Activated CD8-positive, alpha-beta T cell treated with anti-CD3 and anti-CD28 coated beads, Interleukin-2, amount 10 ng/mL, durations not matched to agents 7 days and 5 days (primary cell): ENCODE results near the gene SHISA3. TPM values are rescaled to one million over a fixed set of nuclear protein-coding genes. Genes with fewer than 3 reads are reported as not detected.

Source experiments
- ATAC-seq: fragments of 150-1000 bp; cut with Tn5 transposase; one replicate; pipeline ENCODE4 v1.10.0; 2021; ENCODE audit warnings: moderate library complexity
- CTCF ChIA-PET: fragments of 350-600 bp; sonication (Branson Sonifier 250); formaldehyde crosslinking; loops from one replicate; lab custom pipeline; 2021; ENCODE audit warnings: antibody characterized with exemption; lab: Charles Lee
- POLR2A ChIA-PET: fragments of 350-600 bp; sonication (Branson Sonifier 250); formaldehyde crosslinking; loops from one replicate; lab custom pipeline; 2021; ENCODE audit warnings: antibody characterized with exemption; lab: Charles Lee
- DNase-seq: peaks from one replicate; pipeline ENCODE4 v3.0.0-alpha.2; 2020
- H3K27ac Mint-ChIP-seq: one replicate; pipeline ENCODE4 v1.8.0; 2021; ENCODE audit warnings: mild to moderate bottlenecking, mixed read lengths
- H3K27me3 Mint-ChIP-seq: one replicate; pipeline ENCODE4 v1.8.0; 2021; ENCODE audit warnings: low read depth, mixed read lengths
- H3K36me3 Mint-ChIP-seq: one replicate; pipeline ENCODE4 v1.8.0; 2021; ENCODE audit warnings: low read depth, mixed read lengths
- H3K4me1 Mint-ChIP-seq: one replicate; pipeline ENCODE4 v1.8.0; 2021; ENCODE audit warnings: low read depth, mixed read lengths
- H3K4me3 Mint-ChIP-seq: one replicate; pipeline ENCODE4 v1.8.0; 2021; ENCODE audit warnings: mild to moderate bottlenecking, mixed read lengths
- H3K9me3 Mint-ChIP-seq: one replicate; pipeline ENCODE4 v1.8.0; 2022; ENCODE audit warnings: mixed read lengths; ENCODE audit not compliant: insufficient read depth
- total RNA-seq, 2 experiments: library from RNA; stranded (reverse); gene quantifications; one replicate each; pipeline ENCODE4 v1.2.3, GENCODE V29; 2021

The SHISA3 gene
- total RNA-seq, 2 experiments from 2014 or later = 0.50 to 0.76 TPM

- peaks cover 12% of the 10 kb centered on the region for H3K4me1 Mint-ChIP-seq
- H3K4me3 Mint-ChIP-seq = no peak overlapping the region
- no peak overlapping the region for H3K27ac Mint-ChIP-seq
- no peak for ATAC-seq
- no peaks in the 10 kb centered on the region for H3K9me3 Mint-ChIP-seq
- peaks cover 29% of the 10 kb centered on the region for H3K27me3 Mint-ChIP-seq
- no peaks in the 10 kb centered on the region for H3K36me3 Mint-ChIP-seq
- DNase-seq = no peak
- POLR2A ChIA-PET = no interaction called here
- CTCF ChIA-PET = interaction anchor here (1.2 kb wide), 1 partner anchor 127 kb away, joined by 3 read pairs; no protein-coding TSS in a partner anchor
Observed at GRCh38 chr4:42392436-42392835, 4.9 kb upstream of the SHISA3 start.

- CTCF ChIA-PET = no interaction called here
- H3K4me3 Mint-ChIP-seq = no peak overlapping the region
Observed at GRCh38 chr4:42395595-42395994, 1.7 kb upstream of the SHISA3 start.

GRCh38 chr4:42396361-42396751 lies 932 bp upstream of the SHISA3 start:
- Mint-ChIP-seq H3K4me3 (peak overlapping the region; percentile 76), H3K36me3 (no peaks in the 10 kb centered on the region), H3K9me3 (no peaks in the 10 kb centered on the region), H3K27me3 (peaks cover 60% of the 10 kb centered on the region), H3K4me1 (peaks cover 25% of the 10 kb centered on the region), H3K27ac (no peak overlapping the region)
- ChIA-PET CTCF (interaction anchor here (1.3 kb wide), 1 partner anchor 124 kb away, joined by 3 read pairs; no protein-coding TSS in a partner anchor), POLR2A (interaction anchor here (0.6 kb wide), 1 partner anchor 105 kb away, joined by 4 read pairs; no protein-coding TSS in a partner anchor)
- ATAC-seq (no peak), DNase-seq (no peak)

More at GRCh38 chr4:42395595-42395994, 1.7 kb upstream of the SHISA3 start:
- ATAC-seq = no peak
- no peaks in the 10 kb centered on the region for H3K36me3 Mint-ChIP-seq
- H3K4me1 Mint-ChIP-seq = peaks cover 25% of the 10 kb centered on the region
- H3K9me3 Mint-ChIP-seq = no peaks in the 10 kb centered on the region
- POLR2A ChIA-PET = no interaction called here
- H3K27me3 Mint-ChIP-seq = peaks cover 52% of the 10 kb centered on the region
- no peak overlapping the region for H3K27ac Mint-ChIP-seq
- DNase-seq = no peak

- peak overlapping the region; percentile 76 for H3K4me3 Mint-ChIP-seq
- POLR2A ChIA-PET = no interaction called here
- H3K27me3 Mint-ChIP-seq = peaks cover 64% of the 10 kb centered on the region
- CTCF ChIA-PET = no interaction called here
- ATAC-seq (peak; percentile 42), DNase-seq (no peak)
- no peaks in the 10 kb centered on the region for H3K9me3 Mint-ChIP-seq
- H3K27ac Mint-ChIP-seq = no peak overlapping the region
- peaks cover 25% of the 10 kb centered on the region for H3K4me1 Mint-ChIP-seq
- H3K36me3 Mint-ChIP-seq = no peaks in the 10 kb centered on the region
Observed at GRCh38 chr4:42397635-42398170, 415 bp downstream of the SHISA3 start.

- H3K4me3 Mint-ChIP-seq = peak overlapping the region; percentile 76
- ChIA-PET CTCF (no interaction called here), POLR2A (no interaction called here)
- peaks cover 25% of the 10 kb centered on the region for H3K4me1 Mint-ChIP-seq
- ATAC-seq (peak; percentile 66), DNase-seq (peak; percentile 47)
- H3K9me3 Mint-ChIP-seq = no peaks in the 10 kb centered on the region
- no peaks in the 10 kb centered on the region for H3K36me3 Mint-ChIP-seq
- H3K27me3 Mint-ChIP-seq = peaks cover 65% of the 10 kb centered on the region
- no peak overlapping the region for H3K27ac Mint-ChIP-seq
Observed at GRCh38 chr4:42398171-42398870, 1.0 kb downstream of the SHISA3 start.

- Mint-ChIP-seq H3K27me3 (peaks cover 65% of the 10 kb centered on the region), H3K4me3 (peak overlapping the region; percentile 76), H3K27ac (no peak overlapping the region), H3K9me3 (no peaks in the 10 kb centered on the region), H3K4me1 (peaks cover 25% of the 10 kb centered on the region), H3K36me3 (no peaks in the 10 kb centered on the region)
- ChIA-PET POLR2A (no interaction called here), CTCF (no interaction called here)
- no peak for DNase-seq
- ATAC-seq = no peak
Observed at GRCh38 chr4:42398871-42399331, 1.6 kb downstream of the SHISA3 start.

- Mint-ChIP-seq H3K9me3 (no peaks in the 10 kb centered on the region), H3K36me3 (no peaks in the 10 kb centered on the region), H3K27me3 (peaks cover 65% of the 10 kb centered on the region), H3K27ac (no peak overlapping the region), H3K4me3 (no peak overlapping the region), H3K4me1 (peaks cover 25% of the 10 kb centered on the region)
- POLR2A ChIA-PET = no interaction called here
- ATAC-seq (no peak), DNase-seq (no peak)
- CTCF ChIA-PET = no interaction called here
Observed at GRCh38 chr4:42399393-42399792, 2.1 kb downstream of the SHISA3 start.

GRCh38 chr4:42401171-42401570 lies 3.9 kb downstream of the SHISA3 start:
- H3K4me3 Mint-ChIP-seq = no peak overlapping the region
- H3K27me3 Mint-ChIP-seq = peaks cover 52% of the 10 kb centered on the region

GRCh38 chr4:42404001-42404400 lies 6.7 kb downstream of the SHISA3 start:
- POLR2A ChIA-PET = interaction anchor here (0.7 kb wide), 1 partner anchor 1737 kb away, joined by 3 read pairs; no protein-coding TSS in a partner anchor
- Mint-ChIP-seq H3K27ac (no peak overlapping the region), H3K4me3 (no peak overlapping the region), H3K36me3 (peaks cover 2% of the 10 kb centered on the region), H3K9me3 (no peaks in the 10 kb centered on the region), H3K27me3 (peaks cover 29% of the 10 kb centered on the region), H3K4me1 (peaks cover 2% of the 10 kb centered on the region)
- ATAC-seq (no peak), DNase-seq (no peak)
- CTCF ChIA-PET = no interaction called here

More at GRCh38 chr4:42401171-42401570, 3.9 kb downstream of the SHISA3 start:
- ChIA-PET CTCF (no interaction called here), POLR2A (no interaction called here)
- H3K27ac Mint-ChIP-seq = no peak overlapping the region
- ATAC-seq (no peak), DNase-seq (no peak)
- H3K9me3 Mint-ChIP-seq = no peaks in the 10 kb centered on the region
- peaks cover 1% of the 10 kb centered on the region for H3K36me3 Mint-ChIP-seq
- H3K4me1 Mint-ChIP-seq = peaks cover 25% of the 10 kb centered on the region

GRCh38 chr4:42410446-42410845 lies 13.2 kb downstream of the SHISA3 start:
- H3K27me3 Mint-ChIP-seq = no peaks in the 10 kb centered on the region
- no peak overlapping the region for H3K27ac Mint-ChIP-seq
- peaks cover 13% of the 10 kb centered on the region for H3K36me3 Mint-ChIP-seq
- ATAC-seq (no peak), DNase-seq (no peak)
- H3K4me1 Mint-ChIP-seq = no peaks in the 10 kb centered on the region
- H3K4me3 Mint-ChIP-seq = no peak overlapping the region
- ChIA-PET POLR2A (no interaction called here), CTCF (no interaction called here)
- no peaks in the 10 kb centered on the region for H3K9me3 Mint-ChIP-seq

GRCh38 chr4:42411803-42412202 lies 14.5 kb downstream of the SHISA3 start:
- Mint-ChIP-seq H3K9me3 (no peaks in the 10 kb centered on the region), H3K27ac (no peak overlapping the region), H3K4me1 (no peaks in the 10 kb centered on the region), H3K4me3 (no peak overlapping the region), H3K27me3 (no peaks in the 10 kb centered on the region), H3K36me3 (peaks cover 11% of the 10 kb centered on the region)
- no peak for ATAC-seq
- ChIA-PET POLR2A (no interaction called here), CTCF (interaction anchor here (0.8 to 1.1 kb wide), 2 partner anchors 40 to 451 kb away, joined by 3 to 4 read pairs; no protein-coding TSS in a partner anchor)
- DNase-seq = no peak

- POLR2A ChIA-PET = no interaction called here
- Mint-ChIP-seq H3K4me1 (no peaks in the 10 kb centered on the region), H3K36me3 (peaks cover 11% of the 10 kb centered on the region), H3K27ac (no peak overlapping the region), H3K27me3 (no peaks in the 10 kb centered on the region), H3K9me3 (no peaks in the 10 kb centered on the region), H3K4me3 (no peak overlapping the region)
- DNase-seq = no peak
- CTCF ChIA-PET = no interaction called here
- ATAC-seq = no peak
Observed at GRCh38 chr4:42412251-42412650, 15.0 kb downstream of the SHISA3 start.
